ENCODE measurements around the gene TMEM221.

GRCh38 chr19:17405250-17406045 lies 43.0 kb downstream of the TMEM221 start, which contains the start of gene BST2:
- no peak for TF ChIP-seq CTCF (IDR thresholded peaks at IDR 0.05)
- TF ChIP-seq POLR2A (IDR thresholded peaks at IDR 0.05): no peak

Measured in lower leg skin (tissue), 3 donors.